Lung (tissue), 12 donors: ENCODE data around the gene PTPRN2. TPM values are rescaled to one million over a fixed set of nuclear protein-coding genes. Genes with fewer than 3 reads are reported as not detected.

ENCODE experiments used
- ATAC-seq: fragments of 200-7000 bp; cut with Tn5 transposase; one replicate; pipeline ENCODE4 v1.9.1; 2020; ENCODE audit warnings: moderate number of reproducible peaks; ENCODE audit not compliant: insufficient read depth, low FRiP score
- DNase-seq, 3 donors: peaks; one replicate each; pipeline ENCODE4 v3.0.0-alpha.2; 2013 to 2017
- H3K27ac ChIP-seq, 2 donors: one replicate each; pipeline ENCODE4 v1.5.1; 2013; ENCODE audit warnings: mild to moderate bottlenecking in 2 of 2, moderate library complexity in 2 of 2, control low read depth in 1 of 2, inconsistent platforms in 1 of 2, low read depth in 1 of 2, low read length in 1 of 2
- H3K27me3 ChIP-seq, 3 donors: one replicate each; pipeline ENCODE4 v1.5.1; 2013; ENCODE audit warnings: low read length in 2 of 3; ENCODE audit not compliant: control insufficient read depth in 3 of 3, insufficient read depth in 3 of 3
- H3K36me3 ChIP-seq, 4 donors: one replicate each; pipeline ENCODE4 v1.5.1; 2013; ENCODE audit warnings: low read length in 4 of 4, mild to moderate bottlenecking in 1 of 4, moderate library complexity in 1 of 4; ENCODE audit not compliant: control insufficient read depth in 4 of 4, insufficient read depth in 4 of 4
- H3K4me1 ChIP-seq, 5 donors: one replicate each; pipeline ENCODE4 v1.5.1; 2013; ENCODE audit warnings: low read length in 5 of 5, mild to moderate bottlenecking in 2 of 5, moderate library complexity in 1 of 5; ENCODE audit not compliant: control insufficient read depth in 5 of 5, insufficient read depth in 5 of 5
- H3K4me3 ChIP-seq: one replicate; pipeline ENCODE4 v1.5.1; 2013; ENCODE audit warnings: mild to moderate bottlenecking, control low read depth, moderate library complexity
- H3K9ac ChIP-seq, 2 donors: one replicate each; pipeline ENCODE4 v1.5.1; 2013; ENCODE audit warnings: low read length in 2 of 2, control low read depth in 1 of 2; ENCODE audit not compliant: insufficient read depth in 1 of 2
- H3K9me3 ChIP-seq, 4 donors: one replicate each; pipeline ENCODE4 v1.5.1; 2013; ENCODE audit warnings: low read length in 3 of 4, mild to moderate bottlenecking in 1 of 4, moderate library complexity in 1 of 4; ENCODE audit not compliant: control insufficient read depth in 4 of 4, insufficient read depth in 3 of 4
- WGBS, 2 donors: extraction: QIAGEN DNeasy Blood & Tissue Kit; methylation state at CpG; one replicate each; pipeline ENCODE4 v1.1.7; 2013; 5-methylcytosine and 5-hydroxymethylcytosine counted together
- polyA plus RNA-seq, 2 donors: library from polyadenylated mRNA; stranded (reverse); fragments of 200-250 nt; gene quantifications; one replicate each; pipeline ENCODE4 v1.2.1, GENCODE V29; 2013
- total RNA-seq, 2 donors: library from RNA; depleted of rRNA in 1 of 2; stranded (reverse); fragments of >200 nt in 1 of 2; gene quantifications; one replicate each; pipeline ENCODE4 v1.2.1, GENCODE V29; 2014 to 2021
- TF ChIP-seq, protein P1 (sequence below): IDR thresholded peaks from 2 replicates; pipeline ENCODE4 v1.5.1; 2012; ENCODE audit warnings: mild to moderate bottlenecking; ENCODE audit errors: control extremely low read depth, extremely low read depth
- donor health status: control.
- donor health status: control.
- donor health status: Bipolar disorder and iron deficiency.
- donor health status: healthy.
- donor health status: DM: yes; HTN: yes; CAD: no.

The PTPRN2 gene
- total and polyA plus RNA-seq, 4 donors = 2.1 to 7.4 (median 4.4) TPM

DNA sequence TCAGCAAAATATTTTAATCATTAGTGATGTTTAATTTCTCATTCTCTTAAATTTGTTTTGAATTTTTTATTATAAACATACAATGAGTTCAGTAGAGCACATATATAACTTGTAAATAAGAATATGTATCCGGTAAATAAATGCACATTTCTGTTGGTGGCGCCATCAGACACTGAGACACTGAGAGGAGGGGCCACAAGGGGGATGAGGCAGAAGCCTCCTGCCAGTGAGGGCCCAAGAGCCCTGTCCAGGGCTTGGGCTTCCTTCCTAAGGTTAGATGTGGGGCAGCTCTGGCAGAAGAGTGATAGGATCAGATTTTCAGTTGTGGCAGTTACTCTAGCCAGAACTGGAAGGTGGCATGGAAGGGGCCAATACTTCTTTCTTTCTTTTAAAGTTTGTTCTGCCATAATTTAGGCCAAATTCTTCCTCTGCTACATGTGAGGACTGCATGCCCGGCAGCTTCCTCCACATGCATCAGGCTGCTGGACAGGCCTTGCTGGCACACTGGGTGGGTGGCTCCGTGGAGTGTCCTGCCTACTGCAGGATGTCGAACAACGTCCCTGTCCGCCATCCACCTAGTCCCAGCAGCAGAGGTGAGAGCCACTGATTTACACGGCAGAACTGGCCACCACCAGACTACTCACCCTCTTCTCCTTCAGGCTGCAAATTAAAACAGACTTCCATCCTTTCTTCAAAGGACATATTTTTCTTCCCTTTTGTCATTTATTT lies 13.2 kb downstream of the PTPRN2 start:
- no peaks in the 10 kb centered on the region for H3K36me3 ChIP-seq
- DNase-seq (no peak), ATAC-seq (no peak)
- H3K9me3 ChIP-seq = peaks cover 0 to 3% (median 0%) of the 10 kb centered on the region in 4 donors
- peaks cover 0 to 2% (median 0%) of the 10 kb centered on the region in 5 donors for H3K4me1 ChIP-seq
- no peak overlapping the region for H3K9ac ChIP-seq
- no peak overlapping the region for H3K4me3 ChIP-seq
- TF ChIP-seq, protein P1, sequence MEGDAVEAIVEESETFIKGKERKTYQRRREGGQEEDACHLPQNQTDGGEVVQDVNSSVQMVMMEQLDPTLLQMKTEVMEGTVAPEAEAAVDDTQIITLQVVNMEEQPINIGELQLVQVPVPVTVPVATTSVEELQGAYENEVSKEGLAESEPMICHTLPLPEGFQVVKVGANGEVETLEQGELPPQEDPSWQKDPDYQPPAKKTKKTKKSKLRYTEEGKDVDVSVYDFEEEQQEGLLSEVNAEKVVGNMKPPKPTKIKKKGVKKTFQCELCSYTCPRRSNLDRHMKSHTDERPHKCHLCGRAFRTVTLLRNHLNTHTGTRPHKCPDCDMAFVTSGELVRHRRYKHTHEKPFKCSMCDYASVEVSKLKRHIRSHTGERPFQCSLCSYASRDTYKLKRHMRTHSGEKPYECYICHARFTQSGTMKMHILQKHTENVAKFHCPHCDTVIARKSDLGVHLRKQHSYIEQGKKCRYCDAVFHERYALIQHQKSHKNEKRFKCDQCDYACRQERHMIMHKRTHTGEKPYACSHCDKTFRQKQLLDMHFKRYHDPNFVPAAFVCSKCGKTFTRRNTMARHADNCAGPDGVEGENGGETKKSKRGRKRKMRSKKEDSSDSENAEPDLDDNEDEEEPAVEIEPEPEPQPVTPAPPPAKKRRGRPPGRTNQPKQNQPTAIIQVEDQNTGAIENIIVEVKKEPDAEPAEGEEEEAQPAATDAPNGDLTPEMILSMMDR = no peak
- H3K27ac ChIP-seq = no peak overlapping the region
- WGBS, 2 donors = 86 to 89% methylated on average over 8 of the region's 8 CpGs
- H3K27me3 ChIP-seq = peaks cover 0 to 7% (median 4%) of the 10 kb centered on the region in 3 donors

DNA sequence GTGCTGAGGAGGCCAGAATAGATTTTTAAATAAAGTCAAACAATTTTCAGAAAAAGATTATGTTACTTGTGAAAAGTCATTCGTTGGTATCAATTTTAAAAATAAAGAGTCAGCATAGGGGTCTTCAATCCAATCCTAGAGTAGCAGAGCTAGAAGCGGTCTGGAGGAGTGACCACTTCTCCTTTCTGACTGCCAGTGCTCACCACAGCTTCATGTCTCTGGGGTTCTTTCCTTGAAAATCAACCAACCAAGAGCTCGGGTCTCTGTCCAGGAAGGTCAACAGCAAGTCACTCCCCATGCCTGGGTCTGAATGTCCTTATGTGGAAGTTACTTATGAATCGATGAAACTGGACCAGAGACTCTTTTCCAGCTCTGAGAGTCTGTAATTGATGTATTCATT lies 14.3 kb downstream of the PTPRN2 start:
- H3K27ac ChIP-seq = no peak overlapping the region
- peaks cover 5 to 13% (median 7%) of the 10 kb centered on the region in 3 donors for H3K27me3 ChIP-seq
- DNase-seq = no peak
- H3K4me1 ChIP-seq = peaks cover 0 to 2% (median 0%) of the 10 kb centered on the region in 5 donors
- H3K4me3 ChIP-seq = no peak overlapping the region
- TF ChIP-seq, protein P1 = no peak
- no peaks in the 10 kb centered on the region for H3K36me3 ChIP-seq
- ATAC-seq = no peak
- H3K9me3 ChIP-seq = peaks cover 0 to 4% (median 0%) of the 10 kb centered on the region in 4 donors
- no peak overlapping the region for H3K9ac ChIP-seq
- 35 to 59% methylated on average over 4 of the region's 4 CpGs for WGBS, 2 donors

DNA sequence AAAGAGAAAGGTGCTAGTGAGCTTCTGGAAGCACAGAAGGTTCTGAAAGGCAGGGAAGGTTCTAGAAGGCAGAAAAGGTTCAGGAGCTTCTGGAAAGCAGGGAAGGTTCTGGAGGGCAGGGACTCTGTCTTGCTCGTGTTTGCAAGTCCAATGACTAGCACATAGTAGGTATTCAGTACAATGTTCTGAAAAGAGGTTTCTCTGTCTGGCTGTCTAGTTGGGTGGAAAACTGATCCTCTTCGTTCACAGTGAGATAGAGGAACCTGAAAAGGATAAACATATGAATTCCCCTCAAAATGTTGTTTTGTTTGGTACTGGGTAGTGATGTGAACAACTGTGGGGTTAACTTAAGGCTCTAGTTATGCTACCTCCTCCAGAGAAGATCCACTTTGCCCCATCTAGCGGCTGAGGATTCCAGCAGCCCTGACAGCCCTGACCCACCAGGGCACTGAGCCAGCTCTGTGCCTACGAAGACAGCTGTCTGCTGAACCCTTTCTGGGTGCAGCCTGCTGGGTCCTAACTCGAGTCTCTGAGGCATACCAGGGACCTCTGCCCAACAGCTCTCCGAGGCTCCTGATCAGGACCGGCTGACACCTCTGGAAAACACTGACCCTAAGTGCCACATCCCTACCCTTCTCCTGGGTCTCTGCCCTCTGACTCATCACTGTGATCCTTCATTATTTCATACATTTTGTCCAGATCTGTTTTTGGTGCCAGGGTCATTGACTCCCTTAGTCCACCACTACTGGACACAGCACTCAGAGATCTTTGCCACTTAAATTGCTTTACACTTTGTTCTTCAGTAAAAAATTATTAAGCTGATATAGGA lies 15.4 kb downstream of the PTPRN2 start:
- ATAC-seq (no peak), DNase-seq (peak; percentile 59 to 71 (median 63))
- peaks cover 0 to 4% (median 0%) of the 10 kb centered on the region in 4 donors for H3K9me3 ChIP-seq
- TF ChIP-seq, protein P1 = no peak
- H3K27ac ChIP-seq = no peak overlapping the region
- H3K27me3 ChIP-seq = peaks cover 5 to 18% (median 7%) of the 10 kb centered on the region in 3 donors
- H3K36me3 ChIP-seq = no peaks in the 10 kb centered on the region
- no peak overlapping the region for H3K4me3 ChIP-seq
- H3K9ac ChIP-seq = no peak overlapping the region
- H3K4me1 ChIP-seq = peaks cover 0 to 2% (median 0%) of the 10 kb centered on the region in 5 donors
- 41 to 53% methylated on average over 7 of the region's 7 CpGs for WGBS, 2 donors
